Measurements from ENCODE around the gene MLLT1.
"Not testable (repeated sequence)": the region's sequence is repeated elsewhere in the genome, so short reads cannot be mapped to it uniquely, and the experiment has no call there.

The MLLT1 gene, protein sequence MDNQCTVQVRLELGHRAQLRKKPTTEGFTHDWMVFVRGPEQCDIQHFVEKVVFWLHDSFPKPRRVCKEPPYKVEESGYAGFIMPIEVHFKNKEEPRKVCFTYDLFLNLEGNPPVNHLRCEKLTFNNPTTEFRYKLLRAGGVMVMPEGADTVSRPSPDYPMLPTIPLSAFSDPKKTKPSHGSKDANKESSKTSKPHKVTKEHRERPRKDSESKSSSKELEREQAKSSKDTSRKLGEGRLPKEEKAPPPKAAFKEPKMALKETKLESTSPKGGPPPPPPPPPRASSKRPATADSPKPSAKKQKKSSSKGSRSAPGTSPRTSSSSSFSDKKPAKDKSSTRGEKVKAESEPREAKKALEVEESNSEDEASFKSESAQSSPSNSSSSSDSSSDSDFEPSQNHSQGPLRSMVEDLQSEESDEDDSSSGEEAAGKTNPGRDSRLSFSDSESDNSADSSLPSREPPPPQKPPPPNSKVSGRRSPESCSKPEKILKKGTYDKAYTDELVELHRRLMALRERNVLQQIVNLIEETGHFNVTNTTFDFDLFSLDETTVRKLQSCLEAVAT
- total RNA-seq: 46.3 to 107 (median 55.9) reads per million in 3 experiments

DNA sequence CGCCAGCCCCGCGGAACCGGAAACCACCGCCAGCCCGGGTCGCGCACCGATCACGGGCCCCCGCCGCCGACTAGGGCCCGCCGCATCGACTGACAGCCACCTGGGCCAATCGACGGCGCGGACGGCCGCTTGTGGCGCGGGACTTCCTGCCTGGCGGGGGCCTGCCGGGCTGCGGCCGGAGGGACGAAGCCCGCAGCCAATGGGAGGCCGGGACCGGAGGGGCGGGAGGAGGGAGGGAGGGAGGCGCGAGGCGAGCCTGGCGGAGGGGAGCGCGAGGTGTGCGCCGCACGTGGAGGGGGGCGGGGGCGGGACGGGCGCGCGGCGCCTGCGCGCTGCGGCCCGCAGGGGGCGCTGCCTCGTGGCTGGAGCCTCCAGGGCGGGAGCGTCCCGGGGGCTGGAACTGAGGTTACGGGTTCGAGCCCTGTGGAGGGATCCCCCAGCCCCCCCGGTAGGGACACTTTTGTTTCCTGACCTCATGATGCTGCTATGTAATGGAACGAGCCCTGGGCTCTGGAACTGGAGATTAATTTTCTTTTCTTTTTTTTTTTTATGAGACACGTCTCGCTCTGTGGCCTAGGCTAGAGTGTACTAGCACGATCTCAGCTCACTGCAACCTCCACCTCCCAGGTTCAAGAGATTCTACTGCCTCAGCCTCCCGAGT lies at the start of gene MLLT1:
MLLT1 (minus strand) TSS at position 45 of the 661 bp plus-strand sequence. CDS start 191 bp downstream, outside the sequence.
- peak; percentile 92 for DNase-seq

- DNase-seq: no peak
Observed at GRCh38 chr19:6326815-6327214, 47.0 kb upstream of the MLLT1 start.

DNA sequence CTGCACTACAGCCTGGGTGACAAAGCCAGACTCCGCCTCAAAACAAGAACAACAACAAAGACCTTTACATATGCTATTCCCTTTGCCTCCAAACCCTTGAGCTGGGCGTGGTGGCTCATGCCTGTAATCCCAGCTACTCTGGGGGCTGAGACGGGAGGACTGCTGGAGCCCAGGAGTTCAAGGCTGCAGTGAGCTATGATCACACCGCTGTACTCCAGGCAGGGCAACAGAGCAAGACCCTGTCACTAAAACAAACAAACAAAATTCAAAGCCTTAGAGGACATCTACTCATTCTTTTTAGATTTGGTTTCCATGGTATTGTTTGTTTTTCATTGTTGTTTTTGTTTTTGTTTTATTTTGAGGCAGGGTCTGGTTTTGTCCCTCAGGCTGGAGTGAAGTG lies 45.8 kb upstream of the MLLT1 start:
- no peak for DNase-seq

GRCh38 chr19:6324757-6325156 lies 45.0 kb upstream of the MLLT1 start:
- no peak for DNase-seq

GRCh38 chr19:6322284-6322683 lies 42.5 kb upstream of the MLLT1 start:
- DNase-seq: no peak

DNA sequence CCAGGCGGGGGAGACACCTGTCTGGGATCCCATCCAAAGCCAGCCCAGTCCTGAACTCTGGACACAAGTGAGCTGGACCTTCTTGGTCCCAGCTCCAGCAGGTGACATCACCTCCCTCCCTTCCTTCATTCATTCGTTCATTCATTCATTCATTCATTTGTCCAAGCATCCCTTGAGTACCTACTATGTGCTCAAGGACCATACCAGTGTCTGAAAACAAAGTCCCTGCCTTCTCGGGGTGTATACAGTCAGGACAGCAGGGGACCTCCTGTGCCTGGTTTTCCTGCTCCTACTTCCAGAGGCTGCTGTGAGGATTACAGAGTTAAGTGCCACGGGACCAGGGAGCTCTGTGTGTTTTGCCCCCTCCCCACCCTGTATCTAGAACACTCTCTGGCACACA lies 39.6 kb upstream of the MLLT1 start:
- DNase-seq: no peak

DNA sequence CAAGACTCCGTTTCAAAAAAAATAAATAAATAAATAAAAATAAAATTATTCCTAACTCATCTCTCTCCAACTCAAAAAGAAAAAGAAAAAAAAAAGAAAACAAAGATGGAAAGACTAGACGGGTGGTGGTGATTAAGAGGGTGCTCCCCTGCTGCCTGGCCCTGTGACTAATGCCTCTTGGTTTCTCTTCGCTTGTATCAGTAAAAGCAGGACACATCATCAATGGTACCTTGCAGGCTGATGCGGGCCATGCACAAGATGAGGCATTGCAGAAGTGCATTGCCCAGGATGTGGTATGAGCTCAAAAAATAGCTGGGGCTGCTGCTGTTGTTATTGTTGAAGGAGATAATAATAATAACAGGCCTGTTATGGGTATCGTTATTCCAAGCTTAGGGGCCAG lies 39.0 kb upstream of the MLLT1 start:
- DNase-seq: no peak

DNA sequence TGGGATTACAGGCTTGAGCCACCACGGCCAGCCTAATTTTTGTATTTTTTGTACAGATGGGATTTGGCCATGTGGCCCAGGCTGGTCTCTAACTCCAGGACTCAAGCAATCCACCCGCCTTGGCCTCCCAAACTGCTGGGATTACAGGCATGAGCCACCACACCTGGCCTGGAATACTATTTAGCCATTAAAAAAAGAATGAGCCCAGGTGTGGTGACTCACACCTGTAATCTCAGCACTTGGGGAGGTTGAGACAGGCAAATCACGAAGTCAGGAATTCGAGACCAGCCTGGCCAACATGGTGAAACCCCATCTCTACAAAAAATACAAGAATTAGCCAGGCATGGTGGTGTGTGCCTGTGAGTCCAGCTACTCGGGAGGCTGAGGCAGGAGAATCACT lies 35.9 kb upstream of the MLLT1 start:
- DNase-seq: not testable (repeated sequence)

GRCh38 chr19:6313398-6313969 lies 33.7 kb upstream of the MLLT1 start:
- no peak for DNase-seq

DNA sequence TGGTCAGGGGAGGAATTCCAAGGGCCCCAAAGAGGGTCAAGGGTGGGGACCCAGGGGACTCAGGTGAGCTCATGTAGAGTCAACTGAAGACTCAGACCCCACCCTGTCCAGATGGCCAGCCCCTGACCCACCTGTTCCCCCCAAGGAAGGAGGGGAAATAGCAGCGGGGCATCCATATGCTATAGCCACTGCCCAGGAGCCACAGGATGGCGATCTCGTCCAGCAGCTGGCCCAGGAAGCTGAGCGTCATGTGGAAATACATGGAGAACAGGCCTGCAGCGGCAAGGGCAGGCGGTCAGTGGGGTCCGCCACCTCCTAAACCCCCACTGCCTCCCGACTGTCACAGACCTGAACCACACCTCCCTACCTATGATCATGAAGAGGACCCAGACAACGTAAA lies 32.2 kb upstream of the MLLT1 start:
- no peak for DNase-seq

- no peak for DNase-seq
Observed at GRCh38 chr19:6298413-6298812, 18.6 kb upstream of the MLLT1 start.

DNA sequence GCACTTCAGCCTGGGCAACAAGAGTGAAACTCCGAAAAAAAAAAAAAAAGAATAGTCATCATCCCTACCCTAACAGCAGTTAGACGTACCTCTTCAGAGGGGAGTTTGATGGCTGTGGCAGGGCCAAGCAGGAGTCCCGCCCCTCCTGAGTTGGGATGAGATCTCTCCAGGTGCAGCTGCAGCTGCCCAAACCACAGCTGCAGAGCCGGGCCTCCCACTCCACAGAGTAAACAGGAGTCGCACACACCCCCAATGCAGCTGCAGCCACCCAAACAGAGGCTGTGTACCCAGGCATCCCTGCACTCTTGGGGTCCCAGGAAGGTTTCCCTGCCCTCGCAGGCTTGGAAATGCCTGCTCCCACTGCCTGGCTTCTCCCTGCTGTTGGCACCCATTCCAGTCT lies 17.4 kb upstream of the MLLT1 start:
- no peak for DNase-seq

DNA sequence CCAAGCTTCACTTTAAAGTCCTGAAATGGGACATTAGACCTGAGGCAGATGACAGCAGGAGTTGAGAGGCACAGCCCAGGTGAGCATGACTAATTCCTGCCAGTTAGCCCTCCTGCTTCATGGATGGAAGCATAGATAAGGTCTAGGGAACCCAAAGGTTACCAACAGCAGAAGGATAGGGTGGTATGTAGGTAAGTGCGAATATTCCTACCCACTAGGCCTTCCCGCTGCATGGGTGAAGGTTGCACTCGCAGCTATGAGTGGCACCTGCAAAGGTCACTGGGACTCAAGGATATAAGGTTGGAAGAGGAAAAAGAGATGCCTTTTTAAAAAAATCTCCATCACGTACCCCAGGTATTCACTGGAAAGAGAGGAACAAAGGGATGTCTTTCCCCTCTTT lies 12.2 kb upstream of the MLLT1 start:
- no peak for DNase-seq

DNA sequence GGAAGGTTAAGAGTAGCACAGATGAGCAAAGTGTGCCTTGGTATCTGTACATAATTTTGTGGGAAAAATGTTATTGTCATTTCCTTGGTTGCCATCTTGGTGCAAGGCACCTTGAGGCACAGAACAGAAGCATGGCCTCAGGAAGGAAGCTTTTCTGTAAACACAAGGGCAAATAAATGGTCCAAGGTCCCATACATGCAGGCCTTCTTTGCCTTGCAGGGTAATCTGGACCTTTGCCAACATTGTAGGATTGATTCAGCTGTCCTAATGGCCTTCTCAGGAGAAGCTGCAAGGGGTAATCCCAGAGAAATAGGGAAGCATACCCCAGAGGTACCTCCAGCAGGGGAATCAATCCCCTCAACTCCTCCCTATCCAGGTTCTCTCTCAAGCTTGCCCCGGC lies 9.0 kb upstream of the MLLT1 start:
- DNase-seq: no peak

DNA sequence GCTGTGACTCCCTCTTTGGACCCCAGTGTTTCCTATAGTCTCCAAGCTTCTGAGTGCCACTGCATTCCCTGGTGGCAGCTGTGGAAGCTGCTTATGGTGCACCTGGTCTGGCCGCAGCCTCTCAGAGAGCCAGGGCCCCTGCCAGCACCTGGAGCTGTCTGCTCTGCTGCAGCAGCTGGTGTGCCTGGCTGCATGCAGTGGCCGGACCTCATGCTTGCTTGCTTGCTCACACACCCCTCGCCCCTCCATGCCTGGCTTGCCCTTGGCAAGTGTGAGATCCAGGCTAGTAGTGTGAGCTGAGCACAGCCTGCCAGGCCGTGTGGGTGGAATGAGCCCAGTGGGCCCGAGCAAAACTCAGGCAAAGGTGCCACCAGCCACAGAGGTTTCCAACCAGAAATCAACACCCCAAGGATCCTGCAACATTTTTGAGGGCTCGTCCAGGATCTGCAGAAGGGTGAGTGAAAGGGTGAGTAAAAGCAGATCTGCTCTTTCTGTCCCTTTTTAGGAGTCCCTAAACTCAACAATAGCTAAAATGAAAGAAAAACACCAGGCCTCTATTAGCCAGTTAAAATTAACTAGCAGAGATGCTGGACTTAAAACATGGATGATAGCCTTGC lies 7.6 kb upstream of the MLLT1 start:
- no peak for DNase-seq

- no peak for DNase-seq
Observed at GRCh38 chr19:6286676-6287075, 6.9 kb upstream of the MLLT1 start.

GRCh38 chr19:6282393-6282792 lies 2.6 kb upstream of the MLLT1 start:
- DNase-seq: not testable (repeated sequence)

DNA sequence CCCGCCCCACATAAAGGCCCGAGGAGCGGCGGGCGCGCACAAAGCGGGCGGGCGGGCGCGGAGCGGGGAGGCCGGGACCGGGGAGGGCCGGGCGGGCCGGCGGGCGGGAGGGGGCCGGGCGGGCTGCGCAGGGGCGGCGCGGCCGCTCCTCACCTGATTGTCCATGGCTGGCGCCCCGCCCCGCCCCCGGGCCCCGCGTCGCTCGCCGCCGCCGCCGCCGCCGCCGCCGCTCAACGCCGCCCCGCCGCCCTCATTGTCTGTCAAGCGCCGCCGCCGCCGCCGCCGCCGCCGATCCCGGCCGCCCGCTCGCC lies 200 bp downstream of the MLLT1 start:
- DNase-seq: no peak

DNA sequence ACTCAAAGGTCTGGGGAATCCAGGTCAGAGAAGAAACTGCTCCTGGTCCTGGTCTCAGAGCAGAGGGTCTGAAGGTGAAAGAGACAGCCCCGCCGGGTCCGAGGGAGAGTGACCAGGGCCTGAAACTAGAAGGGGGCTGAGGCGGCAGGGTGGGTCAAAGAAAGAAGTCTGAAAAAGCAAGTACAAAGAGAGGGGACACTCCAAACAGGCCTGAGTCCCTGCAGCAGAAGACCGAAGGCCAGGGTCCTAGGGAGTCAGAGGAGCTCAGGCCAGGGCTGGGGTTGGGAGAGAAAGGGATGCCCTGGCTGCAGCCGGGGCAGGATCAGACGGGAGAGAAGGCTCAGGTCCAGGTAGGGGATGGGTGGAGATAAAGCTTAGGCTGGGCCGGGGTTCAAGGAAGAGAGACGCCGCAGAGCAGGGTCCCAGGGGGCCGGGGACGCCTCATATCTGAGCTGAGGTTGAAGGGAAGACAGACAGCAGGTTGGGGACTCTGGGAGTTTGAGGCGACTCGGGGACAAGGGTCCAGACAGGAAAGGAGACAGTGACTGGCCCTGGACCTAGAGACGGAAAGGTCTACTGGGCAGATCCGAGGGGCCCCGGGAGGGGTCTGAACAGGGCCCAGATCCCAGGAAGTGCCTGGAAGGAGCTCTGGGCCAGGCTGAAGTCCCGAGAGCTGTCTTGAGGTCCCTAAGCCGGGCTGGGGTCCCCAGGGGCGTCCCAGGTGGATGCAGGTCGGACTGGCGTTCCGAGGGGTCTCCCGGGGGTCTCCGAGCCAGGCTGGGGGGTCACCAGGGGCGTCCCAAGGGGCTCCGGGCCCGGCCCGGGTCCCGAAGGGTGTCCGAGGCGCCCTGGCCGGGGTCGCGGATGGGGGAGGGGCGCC lies 795 bp downstream of the MLLT1 start:
- DNase-seq: no peak

- DNase-seq: no peak
Observed at GRCh38 chr19:6278051-6278450, 1.7 kb downstream of the MLLT1 start.

DNA sequence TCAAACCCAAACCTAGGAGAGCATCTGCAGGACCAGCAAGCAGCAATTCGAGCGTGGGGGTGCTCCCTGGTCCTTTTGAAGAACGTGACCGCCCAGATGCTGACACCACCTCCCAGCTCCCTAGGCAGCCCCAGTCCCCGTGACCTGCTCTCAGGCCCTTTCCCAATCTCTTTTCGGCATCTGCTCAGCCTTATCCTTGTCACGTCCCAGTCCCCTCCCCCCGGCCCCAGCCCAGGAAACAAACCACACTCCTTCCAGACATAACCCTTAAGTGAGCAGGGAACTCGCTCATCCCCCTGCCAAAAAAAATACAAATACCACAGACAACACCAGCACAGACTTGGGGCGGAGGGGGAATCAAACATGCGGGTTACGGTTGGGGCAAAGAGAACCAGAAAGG lies 3.3 kb downstream of the MLLT1 start:
- DNase-seq: no peak

GRCh38 chr19:6275170-6275744 lies 4.5 kb downstream of the MLLT1 start:
- DNase-seq: no peak

All from central memory CD4-positive, alpha-beta T cell (primary cell).